Measurements from ENCODE around the gene TMEM14C.
A peak's percentile ranks its signal among the peaks of the same experiment; 100 is the strongest.
"Not testable (repeated sequence)": the region's sequence is repeated elsewhere in the genome, so short reads cannot be mapped to it uniquely, and the experiment has no call there.

TMEM14C gene

DNA sequence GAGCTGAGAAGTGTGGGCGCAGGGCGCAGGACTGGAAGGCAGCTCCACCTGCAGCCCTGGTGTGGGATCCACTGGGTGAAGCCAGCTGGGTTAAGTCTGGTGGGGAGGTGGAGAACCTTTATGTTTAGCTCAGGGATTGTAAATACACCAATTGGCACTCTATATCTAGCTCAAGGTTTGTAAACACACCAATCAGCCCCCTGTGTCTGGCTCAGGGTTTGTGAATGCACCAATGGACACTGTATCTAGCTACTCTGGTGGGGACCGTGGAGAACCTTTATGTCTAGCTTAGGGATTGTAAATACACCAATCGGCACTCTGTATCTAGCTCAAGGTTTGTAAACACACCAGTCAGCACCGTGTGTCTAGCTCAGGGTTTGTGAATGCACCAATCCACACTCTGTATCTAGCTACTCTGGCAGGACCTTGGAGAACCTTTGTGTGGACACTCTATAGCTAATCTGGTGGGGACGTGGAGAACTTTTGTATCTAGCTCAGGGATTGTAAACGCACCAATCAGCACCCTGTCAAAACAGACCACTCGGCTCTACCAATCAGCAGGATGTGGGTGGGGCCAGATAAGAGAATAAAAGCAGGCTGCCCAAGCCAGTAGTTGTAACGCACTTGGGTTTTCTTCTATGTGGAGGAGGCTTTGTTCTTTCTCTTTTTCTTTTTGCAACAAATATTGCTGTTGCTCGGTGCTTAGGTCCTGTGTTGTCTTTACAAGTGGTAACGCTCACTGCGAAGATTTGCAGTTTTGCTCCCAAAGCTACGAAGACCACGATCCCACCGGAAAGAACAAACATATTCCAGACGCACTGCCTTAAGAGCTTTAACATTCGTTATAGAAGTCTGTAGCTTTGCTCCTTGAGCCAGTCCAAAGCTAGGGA lies 1.7 kb upstream of the TMEM14C start:
- not testable (repeated sequence) for DNase-seq

DNA sequence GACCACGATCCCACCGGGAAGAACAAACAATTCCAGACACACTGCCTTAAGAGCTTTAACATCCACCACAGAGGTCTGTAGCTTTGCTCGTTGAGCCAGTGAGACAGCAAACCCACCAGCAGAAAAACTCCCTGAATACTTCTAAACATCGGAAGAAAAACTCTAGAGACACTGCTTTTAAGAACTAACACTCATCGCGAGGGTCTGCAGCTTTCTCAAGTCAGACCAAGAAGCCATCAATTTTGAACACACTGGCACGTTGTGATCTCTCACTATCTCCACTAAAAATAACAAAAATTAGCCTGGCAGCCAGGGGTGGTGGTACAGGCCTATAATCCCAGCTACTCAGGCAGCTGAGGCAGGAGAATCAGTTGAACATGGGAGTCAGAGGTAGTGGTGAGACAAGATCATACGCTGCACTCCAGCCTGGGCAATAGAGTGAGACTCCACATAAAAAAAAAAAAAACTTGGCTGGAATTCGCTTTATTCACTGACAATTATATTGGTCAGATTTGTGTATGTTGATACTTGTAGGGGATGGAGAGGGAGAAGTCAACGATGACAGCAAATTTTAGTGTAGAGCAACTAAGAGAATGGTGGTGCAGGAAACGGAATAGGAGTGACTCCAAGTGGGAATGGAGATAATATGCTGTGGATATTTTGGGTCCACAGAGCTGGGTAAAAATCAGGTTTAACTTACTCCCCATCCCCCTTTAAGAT lies 860 bp upstream of the TMEM14C start:
- no peak for DNase-seq

DNA sequence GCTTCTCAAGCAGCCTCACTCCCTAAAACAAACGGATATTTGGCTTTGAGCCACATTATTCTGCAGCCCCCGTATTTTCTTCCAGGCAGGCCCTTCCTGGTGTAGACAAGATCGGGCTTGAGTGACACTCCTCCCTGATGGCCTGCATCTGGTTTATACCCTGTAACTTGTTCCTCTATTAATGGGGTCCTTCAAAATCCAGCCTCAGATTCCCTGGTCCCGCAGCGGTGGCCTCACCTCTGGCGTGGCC lies 375 bp upstream of the TMEM14C start:
- DNase-seq, result no peak

DNA sequence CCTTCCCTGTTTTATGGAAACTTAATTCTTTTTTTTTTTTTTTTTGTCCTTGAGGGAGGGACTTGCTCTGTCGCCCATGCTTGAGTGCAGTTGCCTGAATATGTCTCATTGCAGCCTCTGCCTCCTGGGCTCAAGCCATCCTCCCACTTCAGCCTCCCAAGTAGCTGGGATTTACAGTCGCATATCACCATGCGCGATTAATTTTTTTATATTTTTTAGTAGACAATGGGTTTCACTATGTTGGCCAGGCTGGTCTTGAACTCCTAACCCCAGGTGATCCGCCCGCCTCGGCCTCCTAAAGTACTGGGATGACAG lies 654 bp downstream of the TMEM14C start:
- DNase-seq, result peak in 1 of 56 donors; percentile 18

DNA sequence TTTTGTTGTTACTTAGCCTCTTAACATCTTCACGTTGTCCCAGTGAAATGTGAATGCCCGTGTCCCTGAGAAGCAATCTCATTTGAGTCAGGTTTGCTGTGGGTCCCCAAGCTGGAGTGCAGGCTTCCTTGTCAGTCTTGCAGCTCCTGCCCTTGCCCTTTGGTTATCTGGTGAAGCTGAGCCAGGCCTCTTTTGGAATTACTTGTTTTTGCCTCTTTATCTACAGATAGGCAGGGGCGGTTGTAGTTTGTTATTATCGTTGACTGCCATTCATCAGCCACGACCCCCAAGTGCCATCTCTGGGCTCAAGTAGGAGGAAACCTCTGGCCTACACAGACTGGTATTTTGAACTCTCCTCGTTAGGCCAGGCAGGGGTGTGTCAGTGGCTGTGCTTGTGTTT lies 2.2 kb downstream of the TMEM14C start:
- no peak for DNase-seq

DNA sequence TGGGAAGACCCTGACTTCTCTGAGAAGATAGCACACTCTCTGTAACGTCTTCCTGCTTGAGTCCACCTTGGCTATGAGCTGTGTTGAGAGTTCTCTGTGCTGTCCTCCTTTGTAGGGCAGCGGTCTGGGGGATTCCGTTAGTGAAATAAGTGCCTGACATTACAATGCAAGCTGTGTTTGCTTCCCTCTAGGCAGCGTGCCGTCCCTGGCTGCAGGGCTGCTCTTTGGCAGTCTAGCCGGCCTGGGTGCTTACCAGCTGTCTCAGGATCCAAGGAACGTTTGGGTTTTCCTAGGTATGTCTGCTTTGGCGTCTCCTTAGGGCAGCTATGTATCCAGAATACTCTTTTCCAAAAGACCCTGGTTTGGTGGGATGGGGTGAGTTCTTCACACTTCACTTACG lies 2.8 kb downstream of the TMEM14C start:
- peak in 32 of 56 donors; percentile 7 to 69 (median 30) for DNase-seq

DNA sequence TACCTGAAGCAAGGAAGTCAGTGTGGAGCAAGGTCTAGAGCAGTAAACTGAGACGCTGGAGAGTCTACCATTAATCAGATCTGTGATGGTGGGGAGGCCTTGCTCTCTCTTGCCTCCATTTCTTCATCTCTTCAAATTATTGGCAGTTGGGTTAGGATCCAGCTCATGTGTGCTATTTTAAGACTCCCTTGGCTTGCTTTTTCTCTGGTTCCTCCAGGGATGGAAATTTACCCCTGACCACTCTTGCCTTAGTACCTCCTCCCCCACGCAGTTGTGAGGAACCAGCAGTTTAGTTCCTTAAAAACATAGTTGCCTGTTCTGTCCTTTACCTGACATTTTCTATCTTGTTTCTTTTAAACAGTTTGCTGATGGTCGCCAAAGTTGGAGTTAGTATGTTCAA lies 7.4 kb downstream of the TMEM14C start:
- peak in 1 of 56 donors; percentile 36 for DNase-seq

DNA sequence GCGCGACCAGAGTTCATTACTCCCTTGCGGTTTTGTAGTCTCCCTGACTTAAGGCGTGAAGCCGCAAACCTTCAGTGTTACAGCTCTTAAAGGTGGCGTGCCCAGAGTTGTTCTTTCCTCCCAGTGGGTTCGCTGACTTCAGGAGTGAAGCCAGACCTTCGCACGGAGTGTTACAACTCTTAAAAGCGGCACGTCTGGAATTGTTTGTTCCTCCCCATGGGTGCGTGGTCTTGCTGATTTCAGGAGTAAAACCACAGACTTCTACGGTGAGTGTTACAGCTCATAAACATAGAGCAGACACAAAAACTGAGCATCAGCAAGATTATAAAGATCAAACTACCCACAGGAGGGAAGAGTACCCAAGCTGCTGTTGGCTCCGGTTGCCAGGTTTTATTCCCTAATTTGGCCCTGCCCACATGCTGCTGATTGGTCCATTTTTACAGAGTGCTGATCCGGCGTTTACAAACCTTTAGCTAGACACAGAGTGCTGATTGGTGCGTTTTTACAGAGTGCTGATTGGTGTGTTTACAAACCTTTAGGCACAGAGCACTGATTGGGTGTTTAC lies 10.4 kb downstream of the TMEM14C start:
- DNase-seq, result no peak

DNA sequence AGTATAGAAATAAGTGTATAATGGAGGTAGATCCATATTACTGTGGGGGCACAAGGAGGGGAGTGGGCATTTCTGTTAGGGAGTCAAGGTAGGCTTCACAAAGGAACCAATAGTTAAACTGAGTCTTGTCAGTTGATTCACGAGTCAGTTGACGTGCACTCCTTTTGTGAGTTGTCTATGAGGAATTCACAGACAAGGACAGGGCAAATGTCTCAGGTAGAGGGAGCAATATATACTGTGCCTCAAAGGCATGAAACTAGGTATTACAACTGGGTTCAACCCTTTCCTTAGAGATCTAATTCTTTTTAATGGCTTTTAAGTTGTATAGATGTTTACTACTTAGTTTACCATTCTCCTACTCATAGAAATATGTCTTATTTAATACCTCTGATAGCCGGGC lies 11.0 kb downstream of the TMEM14C start:
- DNase-seq, result no peak

DNA sequence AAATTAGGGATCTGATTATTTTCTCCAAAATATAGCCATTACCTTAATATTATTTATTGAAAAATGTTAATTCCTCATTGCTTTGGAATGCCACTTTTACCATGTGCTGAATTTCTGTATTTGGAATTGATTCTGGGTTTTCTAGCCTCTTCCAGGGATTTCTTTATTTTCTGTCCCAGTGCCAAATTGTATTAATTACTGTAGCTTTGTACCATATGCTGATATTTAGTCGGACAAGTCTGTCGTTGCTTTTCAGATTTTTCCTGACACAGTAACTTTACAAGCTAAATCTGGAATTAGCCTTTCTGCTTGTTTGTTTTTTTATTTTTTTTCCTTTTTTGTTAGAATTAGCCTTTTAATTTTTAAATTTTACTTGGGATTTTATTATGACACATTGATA lies 13.9 kb downstream of the TMEM14C start:
- DNase-seq, result no peak

DNA sequence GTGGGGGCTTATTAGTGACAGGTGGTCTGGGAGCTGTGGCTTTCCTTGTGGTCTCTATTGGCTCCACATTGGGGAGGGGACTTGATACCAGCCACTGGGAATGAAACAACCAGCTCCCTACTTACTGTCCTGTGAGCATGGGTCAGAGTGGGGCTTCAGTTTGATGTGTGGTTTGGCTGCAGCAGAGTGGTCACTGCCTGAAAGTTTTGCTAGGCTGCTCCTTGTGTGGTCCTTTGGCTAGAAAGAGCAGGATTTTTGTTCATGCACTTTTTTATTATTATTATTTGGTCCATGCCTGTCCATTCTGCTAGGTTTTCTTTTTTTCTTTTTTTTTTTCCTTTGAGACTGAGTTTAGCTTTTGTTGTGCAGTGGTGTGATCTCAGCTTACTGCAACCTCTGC lies 17.2 kb downstream of the TMEM14C start:
- no peak for DNase-seq

DNA sequence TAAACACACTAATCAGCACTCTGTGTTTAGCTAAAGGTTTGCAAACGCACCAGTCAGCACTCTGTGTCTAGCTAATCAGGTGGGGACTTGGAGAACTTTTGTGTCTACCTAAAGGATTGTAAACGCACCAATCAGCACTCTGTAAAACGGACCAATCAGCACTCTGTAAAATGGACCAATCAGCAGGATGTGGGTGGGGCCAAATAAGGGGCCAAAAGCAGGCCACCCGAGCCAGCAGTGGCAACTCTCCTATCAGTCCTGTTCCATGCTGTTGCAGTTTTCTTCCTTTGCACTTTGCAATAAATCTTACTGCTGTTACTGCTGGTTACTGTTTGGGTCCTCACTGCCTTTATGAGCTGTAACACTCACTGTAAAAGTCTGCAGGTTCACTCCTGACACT lies 18.8 kb downstream of the TMEM14C start:
- not testable (repeated sequence) for DNase-seq

DNA sequence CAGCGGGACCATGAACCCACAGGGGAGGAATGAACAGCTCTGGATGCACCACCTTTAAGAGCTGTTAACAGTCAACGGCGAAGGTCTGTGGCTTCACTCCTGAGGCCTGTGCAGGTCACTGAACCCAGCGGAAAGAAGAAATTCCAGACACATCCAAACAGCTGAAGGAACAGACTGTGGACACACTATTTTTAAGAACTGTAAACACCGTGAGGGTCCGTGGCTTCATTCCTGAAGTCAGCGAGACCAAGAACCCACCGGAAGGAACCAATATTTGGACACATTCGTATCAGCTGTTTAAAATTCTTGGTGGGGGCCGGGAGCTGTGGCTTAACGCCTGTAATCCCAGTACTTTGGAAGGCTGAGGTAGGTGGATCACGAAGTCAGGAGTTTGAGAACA lies 19.4 kb downstream of the TMEM14C start:
- DNase-seq, result no peak

DNA sequence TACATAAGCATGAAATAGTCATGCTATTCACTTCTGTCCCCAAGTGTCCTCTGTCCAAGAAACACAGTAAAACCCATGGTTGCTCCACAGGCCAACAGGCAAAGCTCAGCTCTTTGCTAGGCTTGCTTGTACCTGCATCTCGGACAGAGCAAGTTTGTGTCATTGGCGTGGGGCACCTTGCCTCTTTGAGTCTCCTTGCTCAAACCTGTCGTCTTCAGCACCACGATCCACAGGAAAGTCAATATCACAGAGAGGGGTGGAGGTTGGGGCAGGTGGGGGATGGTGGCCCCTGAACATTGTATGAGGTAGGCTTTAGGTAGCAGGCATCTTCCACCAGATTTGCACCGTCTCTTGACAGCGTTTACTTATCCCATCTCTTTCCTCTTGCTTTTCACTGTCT lies 20.6 kb downstream of the TMEM14C start:
- DNase-seq, result no peak

DNA sequence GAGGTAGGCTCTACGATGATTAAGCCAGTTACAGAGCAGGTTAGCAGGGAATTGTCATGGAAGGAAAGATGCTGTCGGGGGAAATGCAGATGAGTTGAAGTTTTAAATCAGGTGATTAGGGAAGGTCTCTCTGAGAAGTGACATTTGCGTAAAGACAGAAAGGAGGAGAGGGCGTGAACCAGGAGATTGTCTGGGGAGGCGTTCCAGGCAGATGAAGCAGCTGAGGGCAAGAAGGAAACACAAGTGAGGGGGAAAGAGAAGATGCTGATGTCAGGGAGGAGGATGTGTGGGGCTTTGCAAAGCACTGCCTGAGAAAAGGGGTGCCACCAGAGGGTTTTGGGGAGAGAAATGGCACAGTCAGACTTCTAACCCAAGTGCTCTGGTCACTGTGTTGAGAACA lies 22.2 kb downstream of the TMEM14C start:
- no peak for DNase-seq

DNA sequence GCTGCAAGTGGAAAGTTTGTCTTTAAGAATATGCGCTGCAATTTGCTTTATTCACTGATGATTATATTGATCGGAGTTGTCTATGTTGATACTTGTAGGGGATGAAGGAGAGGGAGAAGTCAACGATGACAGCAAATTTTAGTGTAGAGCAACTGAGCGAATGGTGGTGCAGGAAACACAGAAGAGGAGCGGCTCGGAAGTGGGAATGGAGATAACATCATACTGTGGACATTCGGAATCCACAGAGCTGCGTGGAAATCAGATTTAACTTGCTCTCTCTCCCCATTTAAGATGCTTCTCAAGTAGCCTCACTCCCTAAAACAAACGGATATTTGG lies 24.0 kb downstream of the TMEM14C start:
- no peak for DNase-seq

DNA sequence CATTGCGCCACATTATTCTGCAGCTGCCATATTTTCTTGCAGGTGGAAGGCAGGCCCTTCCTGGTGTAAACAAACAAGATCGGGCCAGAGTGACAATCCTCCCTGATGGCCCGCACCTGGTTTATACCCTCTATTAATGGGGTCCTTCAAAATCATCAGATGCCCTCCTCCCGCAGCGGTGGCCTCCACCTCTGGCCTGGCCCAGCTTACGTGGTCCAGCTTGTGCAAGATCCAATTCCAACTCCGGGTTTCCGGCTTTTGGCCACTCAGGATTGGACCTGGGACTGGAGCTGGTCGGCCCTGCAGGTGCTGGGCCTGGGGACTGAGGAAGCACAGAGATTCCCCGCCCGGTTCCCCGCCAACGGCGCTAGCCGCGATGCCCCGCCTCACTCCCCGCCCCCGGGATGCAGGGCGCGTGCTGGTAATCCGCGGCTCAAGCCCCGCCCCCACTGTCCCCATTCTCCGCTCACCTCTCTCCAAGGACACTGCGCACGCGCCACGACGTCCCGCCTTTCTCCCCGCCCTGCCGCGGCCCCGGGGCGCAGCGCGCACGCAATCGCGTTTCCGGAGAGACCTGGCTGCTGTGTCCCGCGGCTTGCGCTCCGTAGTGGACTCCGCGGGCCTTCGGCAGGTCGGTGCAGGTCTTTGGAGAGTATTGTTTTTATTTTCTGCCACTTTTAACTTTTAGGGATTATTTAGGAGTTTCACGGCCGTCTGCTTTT lies 24.5 kb downstream of the TMEM14C start, which contains the start of gene TMEM14B:
Gene TMEM14B, plus strand, starts transcription at position 555 of the 722 bp plus-strand sequence. CDS start 1,441 bp downstream, outside the sequence.
- DNase-seq, result peak; percentile 84 to 99 (median 97)

DNA sequence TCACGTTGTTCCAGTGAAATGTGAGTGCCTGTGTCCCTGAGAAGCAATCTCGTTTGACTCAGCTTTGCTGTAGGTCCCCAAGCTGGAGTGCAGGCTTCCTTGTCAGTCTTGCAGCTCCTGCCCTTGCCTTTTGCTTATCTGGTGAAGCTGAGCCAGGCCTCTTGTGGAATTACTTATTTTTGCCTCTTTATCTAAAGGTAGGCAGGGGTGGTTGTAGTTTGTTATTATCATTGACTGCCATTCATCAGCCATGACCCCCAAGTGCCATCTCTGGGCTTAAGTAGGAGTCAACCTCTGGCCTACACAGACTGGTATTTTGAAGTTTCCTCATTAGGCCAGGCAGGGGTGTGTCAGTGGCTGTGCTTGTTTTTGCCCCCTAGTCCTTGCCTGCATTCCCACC lies 26.9 kb downstream of the TMEM14C start:
- DNase-seq, result no peak

DNA sequence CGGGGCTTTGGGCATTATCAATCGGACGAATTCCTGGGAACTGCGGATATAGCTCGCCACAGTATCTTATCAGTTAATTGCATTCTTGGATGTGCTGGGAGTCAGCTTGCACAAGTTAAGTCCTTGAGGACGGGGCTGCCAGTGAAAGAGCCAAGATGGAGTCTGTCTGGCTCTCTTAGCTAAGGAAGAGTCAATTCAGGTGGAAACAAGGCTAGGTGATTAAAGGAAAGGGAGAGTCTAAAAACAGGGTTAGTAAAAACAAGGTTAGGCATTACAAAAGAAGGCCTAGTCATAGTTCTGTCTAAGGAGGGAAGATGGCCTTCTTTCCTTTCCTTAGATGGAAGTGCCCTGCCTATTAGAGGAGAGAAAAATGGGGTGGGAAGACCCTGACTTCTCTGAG lies 27.7 kb downstream of the TMEM14C start:
- DNase-seq, result not testable (repeated sequence)

DNA sequence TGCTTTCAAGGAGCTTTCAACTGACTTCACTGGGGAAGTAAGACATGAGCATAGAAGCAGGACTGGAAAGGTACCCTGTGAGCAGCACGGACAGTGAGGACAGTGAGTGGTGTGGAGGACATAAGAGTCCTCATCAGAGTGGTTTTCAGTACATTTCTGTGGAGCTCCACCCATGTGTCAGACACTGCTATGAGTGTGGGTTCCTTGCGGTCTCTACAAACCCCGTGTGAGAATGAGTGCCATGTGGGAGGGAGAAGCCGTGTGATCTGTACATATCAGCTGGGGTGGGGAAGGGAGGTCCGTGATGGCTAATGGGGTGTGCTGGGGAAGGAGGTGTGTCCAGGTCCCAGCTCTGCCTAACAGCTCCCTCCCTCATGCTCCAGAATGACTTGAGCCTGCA lies 28.9 kb downstream of the TMEM14C start:
- not testable (repeated sequence) for DNase-seq

DNA sequence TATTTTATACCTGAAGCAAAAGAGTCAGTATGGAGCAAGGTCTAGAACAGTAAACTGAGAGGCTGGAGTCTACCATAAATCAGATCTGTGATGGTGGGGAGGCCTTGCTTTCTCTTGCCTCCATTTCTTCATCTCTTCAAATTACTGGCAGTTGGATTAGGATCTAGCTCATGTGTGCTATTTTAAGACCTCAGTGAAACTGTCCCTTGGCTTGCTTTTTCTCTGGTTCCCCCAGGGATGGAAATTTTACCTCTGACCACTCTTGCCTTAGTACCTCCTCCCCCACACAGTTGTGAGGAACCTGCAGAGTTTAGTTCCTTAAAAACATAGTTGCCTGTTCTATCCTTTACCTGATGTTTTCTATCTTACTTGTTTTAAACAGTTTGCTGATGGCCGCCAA lies 33.2 kb downstream of the TMEM14C start:
- DNase-seq, result no peak

DNA sequence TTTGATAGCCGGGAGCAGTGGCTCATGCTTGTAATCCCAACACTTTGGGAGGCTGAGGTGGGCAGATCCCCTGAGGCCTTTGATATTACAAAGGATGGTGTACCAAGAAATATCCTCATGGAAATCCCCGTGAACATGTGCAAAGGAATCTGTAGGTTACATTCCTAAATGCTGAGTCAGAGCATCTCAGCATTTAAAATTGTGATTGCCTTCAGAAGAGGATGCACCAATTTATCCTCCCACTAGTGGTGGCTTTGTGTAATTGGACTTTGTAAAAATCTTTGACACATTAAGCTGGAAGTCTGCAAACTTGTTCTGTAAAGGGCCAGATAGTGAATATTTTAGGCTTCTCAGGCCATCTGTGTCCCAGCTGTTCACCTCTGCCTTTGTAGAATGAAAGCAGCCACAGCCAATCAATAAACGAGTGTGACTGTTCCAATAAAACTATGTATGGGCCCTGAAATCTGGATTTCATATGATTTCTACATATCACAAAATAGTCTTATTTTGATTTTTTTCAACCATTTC lies 36.5 kb downstream of the TMEM14C start:
- no peak for DNase-seq
